ENCODE measurements around the gene CCDC146.
"Not testable (repeated sequence)": the region's sequence is repeated elsewhere in the genome, so short reads cannot be mapped to it uniquely, and the experiment has no call there.

The CCDC146 gene

DNA sequence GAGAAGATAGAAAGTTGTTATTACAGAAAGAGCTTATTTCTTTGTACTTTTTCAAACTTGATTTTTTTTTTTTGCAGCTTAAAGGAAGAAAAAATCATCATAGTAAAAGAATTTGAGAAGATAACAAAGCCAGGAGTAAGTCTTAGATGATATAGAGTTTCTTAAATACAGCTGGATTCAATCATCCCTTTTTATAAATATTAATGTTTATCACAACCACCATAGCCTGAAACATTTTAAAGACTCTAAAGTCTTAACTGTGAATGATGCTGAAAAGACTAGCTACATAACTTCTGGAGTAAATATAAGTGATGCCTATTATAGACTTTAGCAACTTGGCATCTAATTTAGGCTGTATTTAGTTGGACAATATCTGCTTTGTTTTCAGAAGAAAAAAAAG is 132.0 kb downstream of the CCDC146 start:
- Histone ChIP-seq H3K9me3 (ENCODE audit: low read length) (no peaks in the 10 kb centered on the region), H3K27ac (ENCODE audit: low read depth, low read length) (no peak overlapping the region), H3K27me3 (ENCODE audit: control insufficient read depth in 1 of 2, insufficient read depth in 2 of 2, low read length in 2 of 2) (no peaks in the 10 kb centered on the region), H3K9ac (ENCODE audit: low read length) (no peak overlapping the region), H3K36me3 (ENCODE audit: insufficient read depth, low read length) (no peaks in the 10 kb centered on the region), H3K4me1 (ENCODE audit: insufficient read depth, low read length) (peaks cover 13% of the 10 kb centered on the region), H3K4me3 (ENCODE audit: low read depth in 1 of 2, low read length in 2 of 2) (no peak overlapping the region)

- no peak overlapping the region for H3K4me3 ChIP-seq (ENCODE audit: low read depth in 1 of 2, low read length in 2 of 2)
- H3K4me1 ChIP-seq (ENCODE audit: insufficient read depth, low read length), result peaks cover 13% of the 10 kb centered on the region
- no peak overlapping the region for H3K9ac ChIP-seq (ENCODE audit: low read length)
- H3K9me3 ChIP-seq (ENCODE audit: low read length), result no peaks in the 10 kb centered on the region
- H3K36me3 ChIP-seq (ENCODE audit: insufficient read depth, low read length), result no peaks in the 10 kb centered on the region
- no peak overlapping the region for H3K27ac ChIP-seq (ENCODE audit: low read depth, low read length)
- no peaks in the 10 kb centered on the region for H3K27me3 ChIP-seq (ENCODE audit: control insufficient read depth in 1 of 2, insufficient read depth in 2 of 2, low read length in 2 of 2)
These were observed 132.5 kb downstream of the CCDC146 start for GRCh38 chr7:77254915-77255314.

GRCh38 chr7:77258014-77258413 is 135.6 kb downstream of the CCDC146 start:
- H3K9ac ChIP-seq (ENCODE audit: low read length), result no peak overlapping the region
- no peaks in the 10 kb centered on the region for H3K9me3 ChIP-seq (ENCODE audit: low read length)
- no peaks in the 10 kb centered on the region for H3K36me3 ChIP-seq (ENCODE audit: insufficient read depth, low read length)
- no peak overlapping the region for H3K4me3 ChIP-seq (ENCODE audit: low read depth in 1 of 2, low read length in 2 of 2)
- H3K27ac ChIP-seq (ENCODE audit: low read depth, low read length), result no peak overlapping the region
- H3K27me3 ChIP-seq (ENCODE audit: control insufficient read depth in 1 of 2, insufficient read depth in 2 of 2, low read length in 2 of 2), result no peaks in the 10 kb centered on the region
- peaks cover 13% of the 10 kb centered on the region for H3K4me1 ChIP-seq (ENCODE audit: insufficient read depth, low read length)

DNA sequence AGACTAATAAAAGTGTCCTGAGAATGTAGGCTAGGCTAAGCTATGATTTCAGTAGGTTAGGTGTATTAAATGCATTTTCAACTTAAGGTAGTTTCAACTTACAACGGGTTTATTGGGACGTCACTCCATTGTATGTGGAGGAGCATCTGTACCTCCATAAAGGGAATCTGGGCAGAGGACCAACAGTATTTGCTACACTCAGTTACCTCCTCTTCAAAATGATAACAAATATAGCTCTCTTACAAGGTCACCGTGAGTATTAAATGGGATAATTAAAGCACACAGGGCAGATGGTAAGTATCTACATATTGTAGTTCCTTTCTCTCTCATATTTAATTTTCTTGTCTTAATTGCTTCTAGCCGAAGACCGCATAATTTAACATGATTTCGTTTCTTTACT is 136.2 kb downstream of the CCDC146 start:
- no peaks in the 10 kb centered on the region for H3K9me3 ChIP-seq (ENCODE audit: low read length)
- H3K9ac ChIP-seq (ENCODE audit: low read length), result no peak overlapping the region
- H3K36me3 ChIP-seq (ENCODE audit: insufficient read depth, low read length), result no peaks in the 10 kb centered on the region
- peaks cover 13% of the 10 kb centered on the region for H3K4me1 ChIP-seq (ENCODE audit: insufficient read depth, low read length)
- no peak overlapping the region for H3K4me3 ChIP-seq (ENCODE audit: low read depth in 1 of 2, low read length in 2 of 2)
- no peaks in the 10 kb centered on the region for H3K27me3 ChIP-seq (ENCODE audit: control insufficient read depth in 1 of 2, insufficient read depth in 2 of 2, low read length in 2 of 2)
- H3K27ac ChIP-seq (ENCODE audit: low read depth, low read length), result no peak overlapping the region

DNA sequence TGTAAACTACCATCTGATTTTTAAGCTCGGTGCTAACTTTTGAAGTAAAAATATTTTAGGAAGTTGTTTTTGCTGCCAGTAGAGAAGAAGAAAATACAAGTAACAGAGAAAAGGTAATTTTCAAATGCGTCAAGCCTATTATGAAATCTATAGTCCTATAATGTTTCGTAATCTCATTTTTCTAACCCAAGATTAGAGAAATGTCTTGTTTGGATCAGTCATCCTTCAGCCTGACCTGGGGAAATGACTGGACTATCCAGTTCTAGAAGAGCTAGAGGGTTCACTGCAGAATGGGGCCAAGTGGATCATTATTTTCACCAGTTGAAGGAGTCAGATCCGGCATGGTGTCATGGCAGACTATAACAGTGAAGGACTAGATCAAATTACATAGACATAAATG is 139.9 kb downstream of the CCDC146 start:
- Histone ChIP-seq H3K27ac (ENCODE audit: low read depth, low read length) (no peak overlapping the region), H3K27me3 (ENCODE audit: control insufficient read depth in 1 of 2, insufficient read depth in 2 of 2, low read length in 2 of 2) (no peaks in the 10 kb centered on the region), H3K9me3 (ENCODE audit: low read length) (no peaks in the 10 kb centered on the region), H3K4me1 (ENCODE audit: insufficient read depth, low read length) (peaks cover 5% of the 10 kb centered on the region), H3K9ac (ENCODE audit: low read length) (no peak overlapping the region), H3K36me3 (ENCODE audit: insufficient read depth, low read length) (no peaks in the 10 kb centered on the region), H3K4me3 (ENCODE audit: low read depth in 1 of 2, low read length in 2 of 2) (no peak overlapping the region)

DNA sequence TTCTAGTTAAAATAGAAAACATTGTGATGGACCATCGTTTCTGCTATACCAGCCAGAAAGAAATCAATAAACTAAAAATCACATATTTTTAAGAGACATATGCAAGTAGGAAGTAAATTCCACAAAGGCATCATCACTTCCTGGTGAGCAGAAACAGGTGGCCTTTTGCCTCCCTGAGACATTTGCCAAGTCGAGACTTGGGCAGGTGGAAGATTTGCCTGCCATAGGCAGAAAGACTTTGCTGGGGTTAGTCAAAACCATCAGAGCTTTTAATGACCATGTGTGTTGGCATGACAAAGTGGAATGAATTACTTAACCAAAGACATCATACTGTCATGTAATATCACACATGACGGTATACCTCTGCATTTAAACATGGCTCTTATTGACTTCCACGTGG is 143.3 kb downstream of the CCDC146 start:
- peaks cover 12% of the 10 kb centered on the region for H3K4me1 ChIP-seq (ENCODE audit: insufficient read depth, low read length)
- H3K27ac ChIP-seq (ENCODE audit: low read depth, low read length), result no peak overlapping the region
- no peak overlapping the region for H3K4me3 ChIP-seq (ENCODE audit: low read depth in 1 of 2, low read length in 2 of 2)
- H3K36me3 ChIP-seq (ENCODE audit: insufficient read depth, low read length), result no peaks in the 10 kb centered on the region
- no peaks in the 10 kb centered on the region for H3K27me3 ChIP-seq (ENCODE audit: control insufficient read depth in 1 of 2, insufficient read depth in 2 of 2, low read length in 2 of 2)
- H3K9me3 ChIP-seq (ENCODE audit: low read length), result no peaks in the 10 kb centered on the region
- no peak overlapping the region for H3K9ac ChIP-seq (ENCODE audit: low read length)

DNA sequence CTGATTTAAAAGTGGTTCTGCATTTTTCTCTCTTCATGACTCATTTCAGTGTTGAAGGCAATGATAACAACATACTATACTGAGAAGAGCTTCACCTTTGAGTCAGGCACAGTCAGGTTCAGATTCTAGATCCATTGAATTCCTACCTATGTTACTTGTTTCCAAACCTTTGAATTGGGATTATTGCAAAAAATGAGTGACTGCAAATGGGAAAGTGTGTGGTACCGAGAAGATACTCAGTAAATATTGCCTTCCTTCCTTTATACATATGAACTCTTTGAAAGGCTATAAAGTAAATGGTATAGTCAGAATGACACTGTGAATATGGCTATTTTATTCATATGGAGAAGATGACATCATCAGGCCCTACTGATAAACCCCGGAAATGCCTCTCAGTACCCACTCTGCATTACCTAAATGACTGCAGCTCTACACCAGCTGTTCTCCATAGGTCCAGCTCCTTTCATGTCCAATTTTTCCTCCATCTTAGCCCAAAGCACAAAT is 143.9 kb downstream of the CCDC146 start:
- no peaks in the 10 kb centered on the region for H3K27me3 ChIP-seq (ENCODE audit: control insufficient read depth in 1 of 2, insufficient read depth in 2 of 2, low read length in 2 of 2)
- H3K4me1 ChIP-seq (ENCODE audit: insufficient read depth, low read length), result peaks cover 12% of the 10 kb centered on the region
- H3K9me3 ChIP-seq (ENCODE audit: low read length), result no peaks in the 10 kb centered on the region
- no peaks in the 10 kb centered on the region for H3K36me3 ChIP-seq (ENCODE audit: insufficient read depth, low read length)
- no peak overlapping the region for H3K9ac ChIP-seq (ENCODE audit: low read length)
- no peak overlapping the region for H3K27ac ChIP-seq (ENCODE audit: low read depth, low read length)
- H3K4me3 ChIP-seq (ENCODE audit: low read depth in 1 of 2, low read length in 2 of 2), result no peak overlapping the region

GRCh38 chr7:77269360-77270093 is 147.1 kb downstream of the CCDC146 start:
- H3K9me3 ChIP-seq (ENCODE audit: low read length), result no peaks in the 10 kb centered on the region
- H3K4me1 ChIP-seq (ENCODE audit: insufficient read depth, low read length), result peaks cover 12% of the 10 kb centered on the region
- H3K27me3 ChIP-seq (ENCODE audit: control insufficient read depth in 1 of 2, insufficient read depth in 2 of 2, low read length in 2 of 2), result no peaks in the 10 kb centered on the region
- no peak overlapping the region for H3K27ac ChIP-seq (ENCODE audit: low read depth, low read length)
- H3K36me3 ChIP-seq (ENCODE audit: insufficient read depth, low read length), result no peaks in the 10 kb centered on the region
- no peak overlapping the region for H3K9ac ChIP-seq (ENCODE audit: low read length)
- H3K4me3 ChIP-seq (ENCODE audit: low read depth in 1 of 2, low read length in 2 of 2), result no peak overlapping the region

- H3K4me3 ChIP-seq (ENCODE audit: low read depth in 1 of 2, low read length in 2 of 2), result no peak overlapping the region
- H3K9ac ChIP-seq (ENCODE audit: low read length), result no peak overlapping the region
- H3K27ac ChIP-seq (ENCODE audit: low read depth, low read length), result no peak overlapping the region
- H3K4me1 ChIP-seq (ENCODE audit: insufficient read depth, low read length), result peaks cover 12% of the 10 kb centered on the region
- H3K36me3 ChIP-seq (ENCODE audit: insufficient read depth, low read length), result no peaks in the 10 kb centered on the region
- H3K9me3 ChIP-seq (ENCODE audit: low read length), result no peaks in the 10 kb centered on the region
- H3K27me3 ChIP-seq (ENCODE audit: control insufficient read depth in 1 of 2, insufficient read depth in 2 of 2, low read length in 2 of 2), result no peaks in the 10 kb centered on the region
These were observed 147.7 kb downstream of the CCDC146 start for GRCh38 chr7:77270094-77270480.

DNA sequence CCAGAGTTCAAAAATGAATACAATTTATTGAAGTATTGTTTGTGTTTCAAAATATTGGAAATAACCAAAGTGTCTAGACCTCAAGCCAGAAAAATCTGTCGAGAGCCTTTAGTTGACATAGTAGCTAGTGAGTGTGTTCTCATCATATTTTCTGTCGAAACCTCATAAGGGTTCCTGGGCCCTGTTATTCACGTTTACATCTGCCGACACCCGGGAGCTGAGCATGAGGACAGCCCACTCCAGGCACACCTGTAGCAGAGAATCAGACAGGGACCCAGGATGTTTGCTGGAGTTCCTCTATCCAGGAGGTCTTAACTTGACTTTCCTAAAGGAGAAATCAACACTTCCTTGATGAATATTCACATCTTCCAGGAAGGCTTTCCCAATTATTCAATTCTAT is 149.4 kb downstream of the CCDC146 start:
- peaks cover 12% of the 10 kb centered on the region for H3K4me1 ChIP-seq (ENCODE audit: insufficient read depth, low read length)
- no peaks in the 10 kb centered on the region for H3K36me3 ChIP-seq (ENCODE audit: insufficient read depth, low read length)
- H3K27ac ChIP-seq (ENCODE audit: low read depth, low read length), result no peak overlapping the region
- H3K9ac ChIP-seq (ENCODE audit: low read length), result no peak overlapping the region
- H3K27me3 ChIP-seq (ENCODE audit: control insufficient read depth in 1 of 2, insufficient read depth in 2 of 2, low read length in 2 of 2), result no peaks in the 10 kb centered on the region
- H3K9me3 ChIP-seq (ENCODE audit: low read length), result no peaks in the 10 kb centered on the region
- no peak overlapping the region for H3K4me3 ChIP-seq (ENCODE audit: low read depth in 1 of 2, low read length in 2 of 2)

GRCh38 chr7:77275663-77276062 is 153.2 kb downstream of the CCDC146 start:
- H3K27ac ChIP-seq (ENCODE audit: low read depth, low read length); H3K36me3 ChIP-seq (ENCODE audit: insufficient read depth, low read length); H3K9ac ChIP-seq (ENCODE audit: low read length); H3K4me3 ChIP-seq (ENCODE audit: low read depth in 1 of 2, low read length in 2 of 2); H3K9me3 ChIP-seq (ENCODE audit: low read length); H3K27me3 ChIP-seq (ENCODE audit: control insufficient read depth in 1 of 2, insufficient read depth in 2 of 2, low read length in 2 of 2); H3K4me1 ChIP-seq (ENCODE audit: insufficient read depth, low read length): not testable (repeated sequence)

- Histone ChIP-seq H3K9me3 (ENCODE audit: low read length) (no peaks in the 10 kb centered on the region), H3K4me3 (ENCODE audit: low read depth in 1 of 2, low read length in 2 of 2) (no peak overlapping the region), H3K27ac (ENCODE audit: low read depth, low read length) (no peak overlapping the region), H3K4me1 (ENCODE audit: insufficient read depth, low read length) (peaks cover 8% of the 10 kb centered on the region), H3K36me3 (ENCODE audit: insufficient read depth, low read length) (no peaks in the 10 kb centered on the region), H3K27me3 (ENCODE audit: control insufficient read depth in 1 of 2, insufficient read depth in 2 of 2, low read length in 2 of 2) (no peaks in the 10 kb centered on the region), H3K9ac (ENCODE audit: low read length) (no peak overlapping the region)
These were observed 153.7 kb downstream of the CCDC146 start for GRCh38 chr7:77276120-77276519.

All from muscle layer of colon (tissue), 2 donors.